K562 (cell line): ENCODE data around the gene BAIAP2. TPM values are rescaled to one million over a fixed set of nuclear protein-coding genes. Genes with fewer than 3 reads are reported as not detected.

Experiments
- ARID4B ChIP-seq: sonication (generic); formaldehyde crosslinking; IDR thresholded peaks from 2 replicates; pipeline ENCODE4 v1.8.0; 2022; ENCODE audit warnings: mild to moderate bottlenecking, missing genetic modification reagents
- CREB5 ChIP-seq: fragments of 250-450 bp; sonication (Bioruptor Pico); IDR thresholded peaks from 2 replicates; pipeline ENCODE4 v1.5.0; 2020; ENCODE audit warnings: mild to moderate bottlenecking
- NR2F6 ChIP-seq: fragments of 450-650 bp; formaldehyde crosslinking; IDR thresholded peaks from 2 replicates; pipeline ENCODE4 v1.4.0; 2020; ENCODE audit warnings: mild to moderate bottlenecking
- RERE ChIP-seq: sonication (generic); formaldehyde crosslinking; IDR thresholded peaks from 2 replicates; pipeline ENCODE4 v1.8.0; 2023; ENCODE audit warnings: missing genetic modification reagents, mild to moderate bottlenecking, borderline replicate concordance
- STAT5A ChIP-seq: IDR thresholded peaks from 2 replicates; pipeline ENCODE4 v1.6.1; 2012; ENCODE audit warnings: low read length, inconsistent platforms, borderline replicate concordance
- THAP12 ChIP-seq: fragments of 250-450 bp; sonication (Bioruptor Pico); IDR thresholded peaks from 2 replicates; pipeline ENCODE4 v1.9.0; 2021; ENCODE audit warnings: mild to moderate bottlenecking, inconsistent platforms
- ZNF764 ChIP-seq: fragments of 250-450 bp; sonication (Bioruptor Pico); IDR thresholded peaks from 2 replicates; pipeline ENCODE4 v1.4.0; 2020; ENCODE audit warnings: low read depth, mild to moderate bottlenecking, moderate library complexity
- polyA plus RNA-seq, 8 experiments: library from polyadenylated mRNA; depleted of rRNA in 4 of 8; stranded (reverse) in 5 of 8; unstranded in 3 of 8; fragments of >200 nt; fragmentation: Nextera tagmentation in 2 of 8; fragmentation: Illumina TruSeq in 1 of 8; extraction: Ambion mirVana in 2 of 8; extraction: Trizol in 1 of 8; gene quantifications; 2 replicates each; pipeline versions ENCODE4 v1.2.1 to v1.2.3, GENCODE V29; 2011 to 2014; ENCODE audit warnings: inconsistent platforms in 1 of 8, missing spikeins in 1 of 8
- total RNA-seq, 7 experiments: library from RNA; depleted of rRNA in 6 of 7; stranded (reverse); fragments of >200 nt in 6 of 7; fragmentation: Illumina TruSeq in 2 of 7; extraction: Trizol in 2 of 7; gene quantifications; 2 replicates each; pipeline versions ENCODE4 v1.2.1 to v1.2.3, GENCODE V29; 2011 to 2021; ENCODE audit warnings: low replicate concordance in 1 of 7

The BAIAP2 gene
- total and polyA plus RNA-seq, 9 of the 15 experiments (the other 6 are each of a cell fraction or from before 2014, with no cell fraction given): 2.3 to 51.6 (median 18.4) TPM

- TF ChIP-seq ARID4B (CRISPR knock-in tag) (0 out of 2 replicates have a peak, but pooled peaks have one; percentile 27), THAP12 (no peak), CREB5 (CRISPR knock-in tag) (no peak), NR2F6 (CRISPR knock-in tag) (no peak), ZNF764 (CRISPR knock-in tag) (peak; percentile 88), RERE (CRISPR knock-in tag) (no peak), STAT5A (no peak)
These were observed 43.3 kb upstream of the BAIAP2 start, which contains the start of gene CHMP6 (continued) for GRCh38 chr17:80991645-80992076.
